ENCODE measurements around the gene ADAD2. TPM values are rescaled to one million over a fixed set of nuclear protein-coding genes. Genes with fewer than 3 reads are reported as not detected.

Gene ADAD2
- polyA plus RNA-seq, 3 donors, result 0.30 to 0.73 TPM; not detected in 1

DNA sequence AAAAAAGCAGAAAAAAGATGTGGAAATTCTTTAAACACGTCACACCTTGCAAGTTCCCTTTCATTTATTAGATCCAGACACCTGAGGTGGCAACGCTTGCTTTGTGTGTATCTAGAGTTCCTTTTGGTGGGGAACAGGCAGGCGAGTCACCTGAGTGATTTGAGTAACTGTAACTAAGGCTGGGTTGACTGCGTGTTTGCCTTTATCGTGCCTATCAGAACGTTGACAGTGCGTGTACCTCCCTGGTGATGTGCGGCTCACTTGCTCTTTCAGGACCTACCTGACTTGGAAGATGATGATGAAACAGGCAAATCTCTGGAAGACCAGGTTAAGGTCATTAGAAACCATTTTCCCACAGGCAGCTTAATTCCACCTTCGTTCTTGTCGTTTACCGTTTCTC, 16.6 kb upstream of the ADAD2 start:
- no peak for DNase-seq (ENCODE audit: extremely low read depth in 1 of 11, low read depth in 9 of 11, low spot score in 4 of 11)

GRCh38 chr16:84175350-84176081, 15.4 kb upstream of the ADAD2 start:
- peak in 2 of 11 donors; percentile 55 to 64 for DNase-seq (ENCODE audit: extremely low read depth in 1 of 11, low read depth in 9 of 11, low spot score in 4 of 11)

GRCh38 chr16:84176192-84177053, 14.5 kb upstream of the ADAD2 start:
- DNase-seq (ENCODE audit: extremely low read depth in 1 of 11, low read depth in 9 of 11, low spot score in 4 of 11), result no peak

GRCh38 chr16:84177741-84178073, 13.2 kb upstream of the ADAD2 start:
- DNase-seq (ENCODE audit: extremely low read depth in 1 of 11, low read depth in 9 of 11, low spot score in 4 of 11), result no peak

DNA sequence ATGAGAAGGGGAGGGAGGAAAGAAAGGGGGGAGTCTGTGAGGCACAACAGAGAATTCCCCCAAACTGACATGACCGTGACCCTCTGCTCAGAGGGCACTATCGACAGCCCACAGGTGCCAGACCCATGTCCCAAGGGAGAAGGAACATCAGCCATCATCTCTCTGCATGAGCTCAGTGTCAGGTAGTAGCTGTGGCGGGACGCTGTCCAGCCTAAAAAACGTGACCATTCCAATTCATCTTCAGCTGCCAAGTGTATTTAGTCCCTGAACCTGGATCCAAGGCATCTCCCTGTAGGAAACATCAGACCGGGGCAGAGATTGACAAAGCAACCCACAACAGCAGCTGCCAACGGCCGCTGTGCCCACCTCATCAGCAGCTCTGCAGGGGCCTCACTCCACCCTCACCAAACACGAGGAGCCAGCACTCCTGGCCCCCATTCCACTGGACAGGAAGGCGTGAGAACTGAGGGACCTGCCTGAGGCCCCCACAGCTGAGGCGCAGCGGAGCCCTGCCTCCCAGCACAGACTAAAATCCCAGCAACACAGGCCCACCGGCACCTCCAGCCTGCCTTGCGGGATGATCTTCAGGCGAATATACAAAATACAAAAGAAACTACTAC, 12.7 kb upstream of the ADAD2 start:
- no peak for DNase-seq (ENCODE audit: extremely low read depth in 1 of 11, low read depth in 9 of 11, low spot score in 4 of 11)

- DNase-seq (ENCODE audit: extremely low read depth in 1 of 11, low read depth in 9 of 11, low spot score in 4 of 11), result no peak
These were observed 11.9 kb upstream of the ADAD2 start for GRCh38 chr16:84178892-84179611.

DNA sequence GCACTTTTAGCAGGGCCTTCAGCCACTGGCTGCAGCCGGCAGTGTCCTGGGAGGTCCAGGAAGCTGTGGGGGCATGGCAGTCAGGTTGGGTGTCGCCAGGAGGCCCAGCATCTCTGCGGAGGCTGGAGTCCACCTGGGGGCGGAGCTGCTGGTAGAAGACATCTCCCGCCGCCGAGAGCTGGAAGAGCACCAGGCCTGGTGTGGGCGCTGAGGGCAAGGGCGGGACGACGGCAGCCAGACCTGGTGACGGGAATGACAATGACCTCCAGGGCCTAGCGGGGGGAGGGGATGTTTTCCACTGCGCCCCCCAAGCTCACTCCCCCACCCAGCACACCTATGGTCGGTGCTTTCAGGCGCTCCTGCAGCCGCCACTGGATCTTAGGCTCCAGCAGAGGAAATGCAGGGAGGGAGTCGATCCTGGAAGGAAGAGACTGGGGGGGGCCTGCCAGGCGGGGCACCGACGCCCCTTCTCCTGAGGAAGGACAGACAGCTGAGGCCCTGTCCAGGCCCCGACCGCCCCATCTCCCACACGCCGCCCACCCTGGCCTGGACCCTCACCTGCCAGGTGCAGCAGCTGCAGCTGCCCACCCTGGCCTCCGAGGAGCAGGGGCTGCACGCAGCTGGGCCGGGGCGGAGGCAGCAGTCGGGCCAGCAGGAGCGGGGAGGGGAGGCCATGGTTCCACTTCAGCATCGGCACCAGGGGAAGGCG, 11.2 kb upstream of the ADAD2 start:
- no peak for DNase-seq (ENCODE audit: extremely low read depth in 1 of 11, low read depth in 9 of 11, low spot score in 4 of 11)

DNA sequence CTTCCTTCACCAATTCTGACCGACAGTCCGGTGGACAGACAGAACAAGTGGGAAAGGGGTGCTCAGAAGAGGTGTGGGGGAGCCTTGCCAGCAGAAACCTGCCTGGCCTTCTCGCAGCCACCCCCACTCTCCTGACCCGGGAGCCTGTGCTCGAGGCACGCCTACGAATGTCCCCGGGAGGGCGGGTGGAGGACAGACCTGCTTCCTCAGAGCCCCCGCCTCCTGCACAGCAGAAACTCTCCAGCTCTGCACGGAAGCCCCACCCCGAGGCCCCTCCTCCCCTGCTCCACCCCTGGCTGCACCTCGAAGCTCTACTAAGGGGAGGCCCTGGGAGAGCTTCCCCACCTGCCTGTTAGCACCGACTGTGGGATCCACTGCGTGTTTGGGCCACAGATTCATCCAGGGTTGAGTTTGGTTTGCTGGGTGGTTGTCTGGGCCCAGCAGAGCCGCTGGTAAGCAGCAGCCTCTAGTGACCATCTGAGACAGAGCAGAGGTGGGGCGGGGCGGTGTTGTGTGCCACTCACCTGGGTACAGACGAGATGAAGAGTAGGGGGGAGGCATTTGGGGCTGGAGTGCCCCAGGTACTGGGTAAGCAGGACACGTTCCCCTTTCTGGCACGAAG, 10.3 kb upstream of the ADAD2 start:
- DNase-seq (ENCODE audit: extremely low read depth in 1 of 11, low read depth in 9 of 11, low spot score in 4 of 11), result no peak

DNA sequence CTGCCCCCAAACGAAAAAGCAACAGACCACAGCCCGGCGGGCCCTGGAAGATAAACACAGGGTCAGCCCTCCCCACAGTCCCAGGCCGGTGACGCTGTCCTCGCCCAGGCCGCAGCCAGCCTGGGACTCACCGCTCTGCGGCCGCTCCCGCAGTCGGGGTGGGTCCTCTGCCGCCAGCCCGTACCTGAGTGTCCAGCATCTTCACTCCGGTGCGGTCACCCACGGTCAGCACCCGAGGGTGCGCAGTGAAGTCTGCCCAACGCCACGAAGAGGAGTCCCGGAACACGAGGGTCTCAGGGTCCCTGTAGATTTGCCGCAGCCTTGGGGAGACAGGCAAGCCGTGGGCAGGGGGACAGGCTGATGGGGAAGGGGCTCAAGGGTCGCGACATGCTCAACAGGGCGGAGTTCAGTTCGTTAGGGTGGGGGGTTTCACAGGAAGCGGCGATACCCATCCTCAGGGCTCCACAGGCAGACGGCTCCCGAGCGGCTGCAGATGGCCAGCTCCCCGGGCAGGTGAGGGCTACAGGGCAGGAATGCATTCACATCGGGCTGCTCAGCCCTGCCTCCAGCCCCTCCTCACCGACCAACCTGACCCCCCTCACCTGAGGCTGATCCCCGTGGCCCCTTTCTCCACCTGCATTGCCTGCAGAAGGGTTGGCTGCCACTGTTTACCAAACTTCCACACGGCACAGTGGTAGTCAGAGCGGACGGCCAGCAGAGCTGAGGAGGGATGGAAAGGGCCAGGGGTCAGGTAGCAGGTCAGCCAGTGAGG, 9.6 kb upstream of the ADAD2 start:
- no peak for DNase-seq (ENCODE audit: extremely low read depth in 1 of 11, low read depth in 9 of 11, low spot score in 4 of 11)

- DNase-seq (ENCODE audit: extremely low read depth in 1 of 11, low read depth in 9 of 11, low spot score in 4 of 11), result no peak
These were observed 8.9 kb upstream of the ADAD2 start for GRCh38 chr16:84182104-84182503.

DNA sequence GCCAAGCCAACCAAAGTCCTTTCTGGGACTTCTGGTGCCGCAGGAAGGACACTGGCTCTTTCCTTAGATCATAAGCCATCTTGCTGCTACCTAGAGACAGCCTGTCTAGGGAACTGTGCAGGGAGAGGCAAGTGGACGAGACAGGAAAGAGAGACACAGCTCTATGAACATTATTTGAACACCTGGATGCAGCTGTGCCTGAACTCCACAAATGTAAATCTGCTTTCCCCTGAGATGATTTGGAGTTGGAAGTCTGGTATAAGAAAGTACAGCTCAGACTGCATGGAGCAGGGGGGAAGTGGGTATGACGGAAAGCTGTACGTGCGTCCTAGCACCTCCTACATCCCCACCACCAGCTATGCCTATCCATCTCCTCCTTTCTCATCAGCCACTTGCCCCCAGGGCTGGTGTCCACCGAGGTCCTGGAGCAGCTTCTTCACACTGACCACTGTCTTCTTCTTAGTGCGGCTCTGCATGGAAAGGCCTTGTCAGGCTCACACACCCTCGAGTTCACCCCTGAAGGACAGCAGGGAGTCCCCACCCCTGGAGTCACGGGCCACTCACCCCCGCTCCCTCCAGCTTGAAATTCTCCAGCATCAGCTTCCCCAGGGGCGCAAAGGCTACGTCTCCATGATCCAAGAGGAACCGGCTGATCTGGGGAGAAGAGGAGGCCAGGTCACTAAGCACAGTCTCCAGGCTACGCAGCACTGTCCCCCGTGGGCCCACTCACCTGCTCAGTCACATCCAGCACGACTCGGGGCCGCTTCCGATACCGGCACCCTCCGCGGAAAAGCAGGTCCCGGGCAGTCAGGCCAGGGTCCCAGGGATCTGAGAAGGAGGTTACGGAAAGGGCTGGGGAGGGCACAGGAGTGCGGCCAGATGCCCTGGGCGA, 8.0 kb upstream of the ADAD2 start:
- no peak for DNase-seq (ENCODE audit: extremely low read depth in 1 of 11, low read depth in 9 of 11, low spot score in 4 of 11)

GRCh38 chr16:84183572-84183875, 7.4 kb upstream of the ADAD2 start:
- no peak for DNase-seq (ENCODE audit: extremely low read depth in 1 of 11, low read depth in 9 of 11, low spot score in 4 of 11)

DNA sequence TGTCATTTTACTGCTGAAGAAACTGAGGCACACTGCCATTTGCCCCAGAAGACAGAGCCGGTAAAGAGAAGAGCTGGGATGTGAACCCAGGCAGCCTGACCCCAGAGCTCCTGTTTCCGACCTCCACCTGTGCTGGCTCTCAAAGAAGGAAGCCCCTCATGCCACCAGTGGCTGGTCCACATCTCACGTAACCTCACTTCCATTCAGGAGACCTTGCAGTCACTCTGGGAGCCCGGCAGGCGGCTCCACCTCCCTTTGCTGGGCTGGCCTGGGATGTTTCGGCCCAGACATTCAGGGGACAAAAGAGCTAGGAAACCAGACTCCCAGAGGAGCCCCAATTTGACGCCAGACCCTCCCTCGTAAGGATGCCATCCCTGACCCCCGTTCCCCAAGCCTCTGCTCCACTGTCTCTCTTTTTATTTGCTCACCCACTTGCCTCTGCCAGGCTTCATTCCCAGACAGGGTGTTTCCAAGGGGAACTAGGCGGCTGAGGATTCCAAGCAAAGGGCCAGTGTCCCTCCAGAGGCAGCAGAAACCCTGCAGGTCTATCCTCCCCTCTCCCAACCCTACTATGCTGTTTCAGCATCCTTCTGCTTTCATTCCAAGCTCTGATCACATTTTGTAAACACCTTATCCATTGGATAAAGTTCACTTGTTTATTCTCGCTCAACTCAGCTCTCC, 6.9 kb upstream of the ADAD2 start:
- DNase-seq (ENCODE audit: extremely low read depth in 1 of 11, low read depth in 9 of 11, low spot score in 4 of 11), result no peak

DNA sequence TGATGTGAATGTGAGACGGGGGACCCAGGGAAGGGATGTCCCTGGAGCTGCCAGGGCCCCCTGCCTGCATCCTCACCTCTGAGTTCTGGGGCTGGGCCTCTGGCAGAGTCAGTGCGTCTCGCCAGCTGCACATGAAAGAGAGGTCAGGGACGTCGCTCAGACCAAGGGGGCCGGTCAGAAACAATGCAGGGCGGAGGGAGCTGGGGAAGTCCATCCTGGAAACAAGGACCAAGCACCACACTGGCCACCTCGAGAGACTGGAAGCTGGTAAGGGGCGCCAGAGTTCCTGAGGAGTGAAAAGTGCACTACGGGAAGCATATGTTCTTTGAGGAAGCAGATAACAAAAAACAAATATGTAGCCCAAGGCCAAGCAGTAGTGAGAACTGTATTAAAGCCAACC, 6.2 kb upstream of the ADAD2 start:
- DNase-seq (ENCODE audit: extremely low read depth in 1 of 11, low read depth in 9 of 11, low spot score in 4 of 11), result no peak

DNA sequence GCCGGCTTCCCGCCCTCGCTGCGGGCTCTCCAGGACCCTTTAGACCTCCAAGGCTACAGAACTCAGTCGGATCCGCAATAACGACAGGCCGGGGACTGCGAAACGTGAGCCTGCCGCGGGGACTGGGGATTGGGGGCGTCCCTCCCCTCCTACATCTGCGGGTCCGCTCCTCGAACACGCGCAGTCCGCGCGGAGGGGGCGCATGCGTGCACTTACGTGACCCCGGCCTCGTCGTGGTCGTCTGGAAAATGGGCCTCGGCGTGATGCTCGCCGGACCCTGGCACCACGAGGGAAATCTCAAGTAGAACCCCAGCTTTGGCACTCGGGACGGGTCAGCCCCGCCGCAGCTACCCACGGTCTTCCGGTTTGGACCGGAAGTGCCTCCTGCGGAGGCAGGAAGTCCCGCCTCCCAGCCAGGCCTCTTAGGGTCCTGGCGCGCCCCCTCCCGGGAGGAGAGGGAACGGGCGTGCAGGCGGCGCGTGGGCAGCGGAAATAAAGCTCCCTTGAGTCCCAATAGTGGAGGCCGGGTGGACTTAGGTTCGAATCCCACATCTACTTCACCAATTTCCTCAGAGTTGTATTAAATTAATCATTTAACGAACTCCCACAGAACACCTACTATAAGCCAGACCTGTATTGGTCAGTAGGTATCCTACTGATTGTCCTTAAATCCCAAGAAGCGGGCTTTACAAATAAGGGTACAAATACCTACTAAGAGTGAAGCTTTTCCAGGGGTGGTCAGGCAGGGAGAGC, 4.1 kb upstream of the ADAD2 start, which contains the start of gene TAF1C:
Gene TAF1C (minus strand): TSS at position 373 of the 753 bp plus-strand sequence. CDS start 2,069 bp downstream, outside the sequence.
- DNase-seq (ENCODE audit: extremely low read depth in 1 of 11, low read depth in 9 of 11, low spot score in 4 of 11), result peak; percentile 86 to 97 (median 90)

- no peak for DNase-seq (ENCODE audit: extremely low read depth in 1 of 11, low read depth in 9 of 11, low spot score in 4 of 11)
These were observed 509 bp downstream of the ADAD2 start for GRCh38 chr16:84191466-84191865.
